GM12878 (cell line): ENCODE data around the gene PIEZO2. TPM values are rescaled to one million over a fixed set of nuclear protein-coding genes. Genes with fewer than 3 reads are reported as not detected.

Source experiments
- ATAC-seq: fragments of 200-7000 bp; cut with Tn5 transposase; 3 replicates; pipeline ENCODE4 v1.9.1; 2020; ENCODE audit warnings: mild to moderate bottlenecking, moderate library complexity
- BruUV-seq: library from RNA; stranded (reverse); fragments of 400-500 nt; replicated peaks from 2 replicates; lab custom pipeline; 2021; lab: Mats Ljungman, UMichigan
- CTCF ChIA-PET: fragments of 300-600 bp; sonication (Branson Sonifier 250); formaldehyde crosslinking; extraction: SDS; loops from one replicate; lab custom pipeline; 2021; ENCODE audit warnings: inconsistent platforms; lab: Yijun Ruan, JAX
- POLR2A ChIA-PET: fragments of 350-600 bp; formaldehyde crosslinking; extraction: SDS; loops from one replicate; lab custom pipeline; 2021; ENCODE audit warnings: inconsistent platforms; lab: Charles Lee
- RAD21 ChIA-PET: fragments of 300-600 bp; sonication (Branson Sonifier 250); formaldehyde crosslinking; loops from one replicate; lab custom pipeline; 2023; ENCODE audit warnings: antibody characterized with exemption; ENCODE audit not compliant: unreplicated experiment; lab: Charles Lee
- SMC1A ChIA-PET: fragments of 300-600 bp; sonication (Branson Sonifier 250); formaldehyde crosslinking; loops from one replicate; lab custom pipeline; 2023; ENCODE audit not compliant: unreplicated experiment, uncharacterized antibody; lab: Charles Lee
- DNase-seq: peaks from one replicate; pipeline ENCODE4 v3.0.0-alpha.2; 2011; ENCODE audit warnings: low read depth, low spot score
- FAIRE-seq: peaks from 3 replicates; lab custom pipeline; 2011; peaks lifted over from hg19 to GRCh38; lab: Jason Lieb, UNC
- H2AFZ ChIP-seq: 2 replicates; pipeline ENCODE4 v1.6.0; 2011; ENCODE audit warnings: low read depth, low read length, control low read depth; ENCODE audit not compliant: control insufficient read depth
- H3K27ac ChIP-seq: 2 replicates; pipeline ENCODE4 v1.5.1; 2011; ENCODE audit warnings: control low read depth; ENCODE audit not compliant: control insufficient read depth, insufficient read depth
- H3K27me3 ChIP-seq, 2 experiments: replicated peaks in 1 of 2; 2 replicates each; pipeline versions ENCODE4 v1.6.0 to v1.6.1; 2011; ENCODE audit warnings: low read length in 1 of 2; ENCODE audit not compliant: control insufficient read depth in 2 of 2, insufficient read depth in 2 of 2
- H3K36me3 ChIP-seq, 2 experiments: 2 replicates each; pipeline ENCODE4 v1.5.1; 2011; ENCODE audit warnings: low read length in 1 of 2; ENCODE audit not compliant: control insufficient read depth in 2 of 2, insufficient read depth in 2 of 2
- H3K4me1 ChIP-seq: 2 replicates; pipeline ENCODE4 v1.6.1; 2011; ENCODE audit warnings: mild to moderate bottlenecking, low read length, moderate library complexity, mixed read lengths; ENCODE audit not compliant: control insufficient read depth, insufficient read depth
- H3K4me2 ChIP-seq: 2 replicates; pipeline ENCODE4 v1.6.0; 2011; ENCODE audit warnings: control low read depth; ENCODE audit not compliant: control insufficient read depth, insufficient read depth
- H3K4me3 ChIP-seq: fragments of 200-600 bp; sonication (generic); 2 replicates; pipeline ENCODE4 v1.5.1; 2016
- H3K79me2 ChIP-seq: 2 replicates; pipeline ENCODE4 v1.6.0; 2011; ENCODE audit warnings: low read length; ENCODE audit not compliant: control insufficient read depth, insufficient read depth
- H3K9ac ChIP-seq: 2 replicates; pipeline ENCODE4 v1.8.0; 2011; ENCODE audit warnings: low read length, control low read depth, mixed read lengths; ENCODE audit not compliant: control insufficient read depth, insufficient read depth
- H3K9me3 ChIP-seq: replicated peaks from 3 replicates; pipeline ENCODE4 v1.5.1; 2011; ENCODE audit warnings: mild to moderate bottlenecking, low read length; ENCODE audit not compliant: control insufficient read depth, insufficient read depth
- H4K20me1 ChIP-seq: 2 replicates; pipeline ENCODE4 v1.6.0; 2011; ENCODE audit not compliant: control insufficient read depth, insufficient read depth
- ZBTB4 ChIP-seq: fragments of 450-650 bp; formaldehyde crosslinking; IDR thresholded peaks from 2 replicates; pipeline ENCODE4 v1.4.0; 2022; ENCODE audit warnings: mild to moderate bottlenecking, moderate library complexity
- ZNF217 ChIP-seq: fragments of 450-650 bp; IDR thresholded peaks from 2 replicates; pipeline ENCODE4 v1.6.1; 2017; ENCODE audit warnings: antibody characterized with exemption, mild to moderate bottlenecking
- WGBS: methylation state at CpG from one replicate; pipeline ENCODE4 v1.1.6; 2016; ENCODE audit warnings: low lambda C conversion rate; ENCODE audit not compliant: insufficient replicate concordance, insufficient coverage; ENCODE audit errors: missing lambda C conversion rate; 5-methylcytosine and 5-hydroxymethylcytosine counted together
- in situ Hi-C: fragments of 300-500 bp; cut with MboI; formaldehyde crosslinking; loops from 9 replicates; pipeline ENCODE4 v1.14.3; 2018; ENCODE audit warnings: mixed read lengths
- intact Hi-C: fragments of 100-400 bp; cut with micrococcal nuclease; formaldehyde crosslinking; loops from one replicate; pipeline ENCODE4 v1.14.2; 2022; ENCODE audit not compliant: unreplicated experiment
- polyA plus RNA-seq, 11 experiments: library from polyadenylated mRNA; depleted of rRNA in 4 of 11; unstranded in 6 of 11; stranded (reverse) in 5 of 11; fragments of >200 nt; fragmentation: Nextera tagmentation in 4 of 11; fragmentation: Illumina TruSeq in 1 of 11; extraction: Ambion mirVana in 4 of 11; extraction: Trizol in 1 of 11; gene quantifications; 1 replicate in 1 of 11; 2 replicates in 10 of 11; pipeline versions ENCODE4 v1.2.1 to v1.2.3, GENCODE V29; 2011 to 2016; ENCODE audit warnings: inconsistent platforms in 2 of 11, missing spikeins in 2 of 11, low read depth in 1 of 11
- total RNA-seq, 4 experiments: library from RNA; depleted of rRNA in 3 of 4; stranded (reverse); fragments of >200 nt in 3 of 4; fragmentation: Illumina TruSeq in 1 of 4; extraction: Trizol in 1 of 4; gene quantifications; 2 replicates each; pipeline versions ENCODE4 v1.2.1 to v1.2.3, GENCODE V29; 2013 to 2021
- TF ChIP-seq, protein P1 (sequence below): fragments of 450-650 bp; conservative IDR thresholded peaks from 2 replicates; pipeline ENCODE4 v1.6.1; 2017; ENCODE audit warnings: mild to moderate bottlenecking, moderate library complexity

The PIEZO2 gene
- total and polyA plus RNA-seq, 10 of the 15 experiments (the other 5 are each of a cell fraction or from before 2014, with no cell fraction given): 6.7 to 42.3 (median 27.4) TPM

- TF ChIP-seq ZNF217: no peak
- no peak for TF ChIP-seq ZBTB4 (CRISPR knock-in tag)
- TF ChIP-seq, protein P1, sequence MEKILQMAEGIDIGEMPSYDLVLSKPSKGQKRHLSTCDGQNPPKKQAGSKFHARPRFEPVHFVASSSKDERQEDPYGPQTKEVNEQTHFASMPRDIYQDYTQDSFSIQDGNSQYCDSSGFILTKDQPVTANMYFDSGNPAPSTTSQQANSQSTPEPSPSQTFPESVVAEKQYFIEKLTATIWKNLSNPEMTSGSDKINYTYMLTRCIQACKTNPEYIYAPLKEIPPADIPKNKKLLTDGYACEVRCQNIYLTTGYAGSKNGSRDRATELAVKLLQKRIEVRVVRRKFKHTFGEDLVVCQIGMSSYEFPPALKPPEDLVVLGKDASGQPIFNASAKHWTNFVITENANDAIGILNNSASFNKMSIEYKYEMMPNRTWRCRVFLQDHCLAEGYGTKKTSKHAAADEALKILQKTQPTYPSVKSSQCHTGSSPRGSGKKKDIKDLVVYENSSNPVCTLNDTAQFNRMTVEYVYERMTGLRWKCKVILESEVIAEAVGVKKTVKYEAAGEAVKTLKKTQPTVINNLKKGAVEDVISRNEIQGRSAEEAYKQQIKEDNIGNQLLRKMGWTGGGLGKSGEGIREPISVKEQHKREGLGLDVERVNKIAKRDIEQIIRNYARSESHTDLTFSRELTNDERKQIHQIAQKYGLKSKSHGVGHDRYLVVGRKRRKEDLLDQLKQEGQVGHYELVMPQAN: no peak
- Histone ChIP-seq H4K20me1 (no peaks in the 10 kb centered on the region), H3K4me2 (no peak overlapping the region), H3K9ac (no peak overlapping the region), H2AFZ (no peak overlapping the region), H3K4me1 (no peaks in the 10 kb centered on the region), H3K4me3 (no peak overlapping the region), H3K36me3 (peaks cover 0 to 14% of the 10 kb centered on the region in 2 experiments), H3K9me3 (no peaks in the 10 kb centered on the region; the same call in 2 of the 3 replicates), H3K27me3 (no peaks in the 10 kb centered on the region), H3K79me2 (no peaks in the 10 kb centered on the region), H3K27ac (no peak overlapping the region)
- no TSS peak for BruUV-seq
- FAIRE-seq: no peak
- ChIA-PET POLR2A (interaction anchor here (0.7 kb wide), 1 partner anchor 487 kb away, joined by 4 read pairs; no protein-coding TSS in a partner anchor), RAD21 (no interaction called here), SMC1A (interaction anchor here (1.2 kb wide), 1 partner anchor 12 kb away, joined by 3 read pairs; no protein-coding TSS in a partner anchor), CTCF (no interaction called here)
- intact Hi-C loops: no loop called here
- ATAC-seq: no peak
- no peak for DNase-seq
- WGBS: 23% methylated on average over 3 of the region's 3 CpGs
- in situ Hi-C loops: no loop called here
Measured at GRCh38 chr18:10727477-10727876, 421.9 kb downstream of the PIEZO2 start.
